ENCODE measurements around the gene LRRC7. TPM values are rescaled to one million over a fixed set of nuclear protein-coding genes. Genes with fewer than 3 reads are reported as not detected.

Gene LRRC7
- total and polyA plus RNA-seq, 2 of the 8 experiments (the other 6 are each of a cell fraction or from before 2014, with no cell fraction given) = 0.03 to 0.17 TPM

- no peak overlapping the region for H4K8ac ChIP-seq (ENCODE audit: extremely low read depth, insufficient read depth, low read length)
- no peak overlapping the region for H2BK5ac ChIP-seq (ENCODE audit: low read depth, low read length)
- no peak overlapping the region for H3K27ac ChIP-seq (ENCODE audit: low read depth, low read length)
- no peaks in the 10 kb centered on the region for H3K79me2 ChIP-seq (ENCODE audit: control insufficient read depth in 1 of 2, insufficient read depth in 2 of 2, low read length in 2 of 2)
- no peaks in the 10 kb centered on the region for H3K9me3 ChIP-seq (ENCODE audit: insufficient read depth in 2 of 2, low read depth in 1 of 2, low read length in 1 of 2)
- H2BK15ac ChIP-seq (ENCODE audit: low read length) = no peak overlapping the region
- H2BK120ac ChIP-seq (replicated peaks; ENCODE audit: low read depth, low read length) = no peak overlapping the region
- no peaks in the 10 kb centered on the region for H3K4me1 ChIP-seq (replicated peaks in 1 of 4; ENCODE audit: control insufficient read depth in 3 of 4, insufficient read depth in 4 of 4, low read length in 3 of 4)
- H3K23ac ChIP-seq (ENCODE audit: insufficient read length) = no peak overlapping the region
- ChIA-PET CTCF (ENCODE audit: partially characterized antibody) (interaction anchor here (1.4 kb wide), 1 partner anchor 42 kb away, joined by 4 read pairs; no protein-coding TSS in a partner anchor), POLR2A (ENCODE audit: partially characterized antibody) (no interaction called here)
- H2AK5ac ChIP-seq (ENCODE audit: low read depth, low read length) = no peak overlapping the region
- H3K14ac ChIP-seq (ENCODE audit: insufficient read length) = no peak overlapping the region
- FAIRE-seq (no peak), DNase-seq (ENCODE audit: low read depth in 1 of 2, low spot score in 2 of 2) (no peak)
- H3K4ac ChIP-seq (replicated peaks; ENCODE audit: insufficient read length, low read depth, low read length) = no peak overlapping the region
- H3K36me3 ChIP-seq (ENCODE audit: control insufficient read depth in 2 of 4, insufficient read depth in 4 of 4, low read length in 3 of 4) = no peaks in the 10 kb centered on the region
- no peak overlapping the region for H3K18ac ChIP-seq (ENCODE audit: extremely low read depth, low read length)
- H4K20me1 ChIP-seq (replicated peaks in 1 of 2; ENCODE audit: control insufficient read depth in 1 of 2, insufficient read depth in 2 of 2, low read length in 2 of 2) = no peaks in the 10 kb centered on the region
- no peak overlapping the region for H3K56ac ChIP-seq (replicated peaks; ENCODE audit: insufficient read length, low read depth, low read length)
- no peaks in the 10 kb centered on the region for H3K79me1 ChIP-seq (ENCODE audit: low read depth, low read length)
- no peak overlapping the region for H3K9ac ChIP-seq (replicated peaks in 1 of 4; ENCODE audit: extremely low read depth in 1 of 4, low read depth in 3 of 4, low read length in 3 of 4)
- no peak overlapping the region for H4K91ac ChIP-seq (replicated peaks; ENCODE audit: insufficient read length, low read length)
- no peak overlapping the region for H3K4me3 ChIP-seq (ENCODE audit: extremely low read depth in 1 of 4, insufficient read depth in 2 of 4, low read depth in 3 of 4, low read length in 4 of 4)
- no peaks in the 10 kb centered on the region for H3K23me2 ChIP-seq (ENCODE audit: low read depth, low read length)
- H2BK20ac ChIP-seq (ENCODE audit: low read length) = no peak overlapping the region
- H3K27me3 ChIP-seq (replicated peaks in 1 of 4; ENCODE audit: control insufficient read depth in 3 of 4, extremely low read depth in 1 of 4, insufficient read depth in 3 of 4, low read length in 3 of 4) = no peaks in the 10 kb centered on the region
- no peak overlapping the region for H3K4me2 ChIP-seq (ENCODE audit: insufficient read depth in 1 of 2, low read depth in 2 of 2, low read length in 2 of 2)
- TF ChIP-seq JUN (IDR thresholded peaks at IDR 0.05; ENCODE audit: low read depth, low read length) = no peak
- H2AFZ ChIP-seq (ENCODE audit: low read length) = no peak overlapping the region
- 88% methylated on average over 1 of the region's 1 CpG; no CpG with 5 or more reads in 1 of the 2 experiments for WGBS, 2 experiments (ENCODE audit: extremely low coverage in 1 of 2, insufficient coverage in 1 of 2, insufficient read length in 1 of 2, insufficient replicate concordance in 2 of 2, low coverage in 1 of 2, low lambda C conversion rate in 2 of 2, missing lambda C conversion rate in 1 of 2)
- no peak overlapping the region for H2BK12ac ChIP-seq (ENCODE audit: low read depth, low read length)
- H4K5ac ChIP-seq (ENCODE audit: insufficient read length, low read depth, low read length) = no peak overlapping the region
Measured at GRCh38 chr1:70077066-70077465, 509.3 kb downstream of the LRRC7 start.
